ENCODE results near the gene CDK7.

CDK7 gene

DNA sequence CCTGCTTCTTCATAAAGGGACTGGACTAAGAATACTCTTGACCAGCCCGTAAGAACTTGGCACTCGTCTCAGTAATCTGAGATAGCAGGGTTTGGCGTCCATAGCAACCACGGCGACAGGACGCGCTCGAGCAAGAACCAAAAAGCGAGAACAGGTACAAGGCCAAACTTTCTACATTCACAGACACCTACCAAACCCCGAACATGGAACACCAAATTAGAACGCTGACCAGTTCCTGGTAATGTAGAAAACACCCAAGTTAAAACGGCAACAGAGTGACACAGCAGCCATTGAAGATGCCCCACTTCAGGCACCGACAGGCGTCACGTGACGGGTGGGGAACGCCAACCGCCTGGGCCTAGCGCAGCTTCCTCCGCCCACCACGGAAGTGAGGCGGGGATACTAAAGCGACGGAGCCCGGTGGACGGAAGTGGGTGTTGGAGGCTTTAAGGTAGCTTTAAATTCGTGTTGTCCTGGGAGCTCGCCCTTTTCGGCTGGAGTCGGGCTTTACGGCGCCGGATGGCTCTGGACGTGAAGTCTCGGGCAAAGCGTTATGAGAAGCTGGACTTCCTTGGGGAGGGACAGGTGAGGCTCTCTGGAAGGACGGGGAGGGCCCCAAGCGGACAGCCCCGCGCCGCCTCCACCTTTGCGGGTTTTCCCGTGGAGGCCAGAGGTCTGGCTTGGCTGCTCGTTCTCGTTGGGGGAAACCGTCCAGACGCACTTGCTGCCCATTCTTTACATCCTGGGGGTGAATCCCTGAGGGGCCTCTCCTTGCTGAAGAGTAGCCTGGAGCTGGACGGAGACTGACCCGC lies at the start of gene CDK7:
Gene CDK7 (plus strand): TSS at position 430 of the 812 bp plus-strand sequence. CDS start 90 bp downstream, at position 520.
- Histone ChIP-seq H3K4me3 (ENCODE audit: insufficient read length, low read depth) (peak within 1 kb of the TSS; percentile 93), H3K9ac (ENCODE audit: insufficient read length, low read depth) (peak within 1 kb of the TSS; percentile 94), H3K4me1 (ENCODE audit: insufficient read depth, insufficient read length) (no peaks in the 10 kb centered on the region), H3K27me3 (ENCODE audit: insufficient read depth, insufficient read length) (no peaks in the 10 kb centered on the region), H3K9me3 (ENCODE audit: insufficient read depth, low read length) (no peaks in the 10 kb centered on the region), H3K36me3 (ENCODE audit: insufficient read depth, insufficient read length, low read length) (peaks cover 22% of the 10 kb centered on the region)
- TF ChIP-seq ZNF274 (IDR thresholded peaks at IDR 0.05; ENCODE audit: low read depth, low read length) (no peak), YY1 (IDR thresholded peaks at IDR 0.05; ENCODE audit: insufficient read depth, insufficient read length) (peak; percentile 38), SUZ12 (IDR thresholded peaks at IDR 0.05; ENCODE audit: extremely low read depth, insufficient read depth, insufficient read length) (no peak)
- DNase-seq (ENCODE audit: low read depth, low spot score) = peak; percentile 74

DNA sequence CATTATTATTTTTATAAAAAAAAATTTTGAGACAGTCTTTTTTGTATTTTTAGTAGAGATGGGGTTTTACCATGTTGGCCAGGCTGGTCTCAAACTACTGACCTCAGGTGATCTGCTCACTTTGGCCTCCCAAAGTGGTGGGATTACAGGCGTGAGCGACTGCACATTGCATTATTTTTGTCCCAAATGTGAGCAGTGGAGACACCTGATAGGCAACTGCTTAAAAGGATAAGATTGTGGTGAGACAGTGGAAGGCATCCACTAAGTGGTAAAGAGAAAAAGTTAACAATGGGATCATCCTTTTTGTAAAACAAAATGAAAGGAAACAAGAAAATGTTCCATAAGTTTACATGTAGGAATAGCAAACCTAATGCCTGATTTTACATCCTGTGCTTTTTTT lies 47.3 kb upstream of the CDK7 start:
- H3K4me3 ChIP-seq (ENCODE audit: insufficient read length, low read depth) = no peak overlapping the region
- no peaks in the 10 kb centered on the region for H3K27me3 ChIP-seq (ENCODE audit: insufficient read depth, insufficient read length)
- H3K9ac ChIP-seq (ENCODE audit: insufficient read length, low read depth) = no peak overlapping the region
- H3K4me1 ChIP-seq (ENCODE audit: insufficient read depth, insufficient read length) = no peaks in the 10 kb centered on the region
- peaks cover 9% of the 10 kb centered on the region for H3K36me3 ChIP-seq (ENCODE audit: insufficient read depth, insufficient read length, low read length)
- no peak for DNase-seq (ENCODE audit: low read depth, low spot score)
- no peak for TF ChIP-seq ZNF274 (IDR thresholded peaks at IDR 0.05; ENCODE audit: low read depth, low read length)
- no peak for TF ChIP-seq SUZ12 (IDR thresholded peaks at IDR 0.05; ENCODE audit: extremely low read depth, insufficient read depth, insufficient read length)
- TF ChIP-seq YY1 (IDR thresholded peaks at IDR 0.05; ENCODE audit: insufficient read depth, insufficient read length) = no peak
- H3K9me3 ChIP-seq (ENCODE audit: insufficient read depth, low read length) = no peaks in the 10 kb centered on the region

DNA sequence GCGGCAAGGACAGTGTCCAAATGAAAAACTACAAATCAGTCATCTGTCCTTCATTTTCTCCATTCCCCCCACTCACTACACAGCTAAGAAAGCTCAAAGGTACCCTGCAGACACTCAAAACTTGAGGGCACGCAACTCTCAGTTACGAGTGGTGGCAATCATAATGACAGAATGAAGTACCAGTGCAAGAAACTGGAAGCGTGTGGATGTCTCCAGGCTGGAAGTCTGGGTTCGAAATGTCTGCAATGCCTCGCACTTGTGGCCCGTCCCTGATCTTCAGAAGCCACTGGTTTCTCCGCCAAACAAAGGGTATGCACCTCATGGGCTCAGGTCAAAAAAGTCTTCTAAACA lies 45.9 kb upstream of the CDK7 start:
- H3K9me3 ChIP-seq (ENCODE audit: insufficient read depth, low read length) = no peaks in the 10 kb centered on the region
- H3K4me1 ChIP-seq (ENCODE audit: insufficient read depth, insufficient read length) = no peaks in the 10 kb centered on the region
- no peak for DNase-seq (ENCODE audit: low read depth, low spot score)
- peak overlapping the region; percentile 93 for H3K4me3 ChIP-seq (ENCODE audit: insufficient read length, low read depth)
- peaks cover 15% of the 10 kb centered on the region for H3K36me3 ChIP-seq (ENCODE audit: insufficient read depth, insufficient read length, low read length)
- TF ChIP-seq ZNF274 (IDR thresholded peaks at IDR 0.05; ENCODE audit: low read depth, low read length) (no peak), SUZ12 (IDR thresholded peaks at IDR 0.05; ENCODE audit: extremely low read depth, insufficient read depth, insufficient read length) (no peak), YY1 (IDR thresholded peaks at IDR 0.05; ENCODE audit: insufficient read depth, insufficient read length) (no peak)
- peak overlapping the region; percentile 93 for H3K9ac ChIP-seq (ENCODE audit: insufficient read length, low read depth)
- no peaks in the 10 kb centered on the region for H3K27me3 ChIP-seq (ENCODE audit: insufficient read depth, insufficient read length)

DNA sequence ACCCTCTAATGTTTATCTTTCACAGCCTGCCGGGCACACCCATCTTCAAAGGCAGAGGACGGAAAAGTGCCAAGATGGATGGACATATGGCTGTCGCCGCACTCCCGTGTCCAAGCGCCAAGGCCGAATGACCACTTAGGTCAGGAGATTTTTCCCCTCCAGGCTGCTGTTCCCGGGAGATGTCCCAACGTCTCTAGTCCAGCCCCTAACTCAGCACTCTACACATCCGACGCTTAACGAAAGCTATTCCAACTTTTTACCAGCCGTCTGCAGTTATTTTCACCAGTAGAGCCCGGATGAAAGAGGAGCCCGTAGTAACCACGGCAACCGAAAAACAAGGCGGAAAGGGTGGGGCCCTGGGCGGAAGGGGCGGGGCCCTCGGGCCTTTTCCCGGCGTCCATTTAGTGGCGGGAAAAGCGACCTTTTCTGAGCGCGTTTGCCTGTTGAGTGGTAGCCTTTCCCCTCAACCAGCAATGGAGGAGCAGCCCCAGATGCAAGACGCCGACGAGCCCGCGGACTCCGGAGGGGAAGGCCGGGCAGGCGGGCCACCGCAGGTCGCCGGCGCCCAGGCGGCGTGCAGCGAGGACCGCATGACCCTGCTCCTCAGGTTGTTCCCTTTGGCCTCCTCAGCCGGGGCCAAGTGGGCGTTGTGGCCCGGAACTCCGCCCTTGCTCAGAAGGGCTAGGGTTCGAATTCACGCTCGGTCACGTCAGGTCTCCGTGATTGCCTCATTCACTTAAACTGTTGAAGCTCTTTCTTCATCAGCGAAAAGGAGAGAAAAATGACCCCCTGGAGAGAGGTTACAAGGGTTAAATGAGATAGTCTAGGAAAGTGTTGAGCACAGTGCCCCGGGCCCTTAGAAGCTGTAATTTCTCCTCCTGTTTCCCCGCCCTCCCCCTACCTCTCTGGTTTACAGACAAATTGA lies 45.3 kb upstream of the CDK7 start, which contains the start of gene CENPH:
Gene CENPH (plus strand): TSS at position 422 of the 925 bp plus-strand sequence. CDS start 52 bp downstream, at position 474.
- TF ChIP-seq ZNF274 (IDR thresholded peaks at IDR 0.05; ENCODE audit: low read depth, low read length) = no peak
- no peak for TF ChIP-seq SUZ12 (IDR thresholded peaks at IDR 0.05; ENCODE audit: extremely low read depth, insufficient read depth, insufficient read length)
- TF ChIP-seq YY1 (IDR thresholded peaks at IDR 0.05; ENCODE audit: insufficient read depth, insufficient read length) = no peak
- H3K9me3 ChIP-seq (ENCODE audit: insufficient read depth, low read length) = no peaks in the 10 kb centered on the region
- H3K4me3 ChIP-seq (ENCODE audit: insufficient read length, low read depth) = peak within 1 kb of the TSS; percentile 93
- H3K36me3 ChIP-seq (ENCODE audit: insufficient read depth, insufficient read length, low read length) = peaks cover 22% of the 10 kb centered on the region
- peak; percentile 66 for DNase-seq (ENCODE audit: low read depth, low spot score)
- no peaks in the 10 kb centered on the region for H3K27me3 ChIP-seq (ENCODE audit: insufficient read depth, insufficient read length)
- peaks cover 2% of the 10 kb centered on the region for H3K4me1 ChIP-seq (ENCODE audit: insufficient read depth, insufficient read length)
- H3K9ac ChIP-seq (ENCODE audit: insufficient read length, low read depth) = peak within 1 kb of the TSS; percentile 93

DNA sequence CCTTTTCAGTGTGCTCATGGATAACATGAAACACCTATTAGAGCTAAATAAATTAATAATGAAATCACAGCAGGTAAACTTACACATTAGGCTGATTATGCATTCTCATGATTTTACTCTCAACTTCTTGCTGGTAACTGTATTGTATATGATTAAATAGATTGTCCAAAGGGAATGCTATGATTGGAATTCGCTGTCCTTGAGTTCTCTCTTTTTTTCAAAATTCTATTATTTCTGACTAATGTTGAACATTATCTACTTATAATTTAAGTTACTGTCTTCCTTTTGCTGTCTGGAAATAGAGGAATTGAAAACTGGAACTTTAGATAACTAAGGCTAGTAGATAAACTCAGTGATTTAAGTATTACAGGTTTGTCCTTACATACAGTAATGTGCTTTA lies 32.2 kb upstream of the CDK7 start:
- no peak for DNase-seq (ENCODE audit: low read depth, low spot score)
- no peak overlapping the region for H3K9ac ChIP-seq (ENCODE audit: insufficient read length, low read depth)
- H3K4me1 ChIP-seq (ENCODE audit: insufficient read depth, insufficient read length) = no peaks in the 10 kb centered on the region
- TF ChIP-seq SUZ12 (IDR thresholded peaks at IDR 0.05; ENCODE audit: extremely low read depth, insufficient read depth, insufficient read length) = no peak
- no peak for TF ChIP-seq YY1 (IDR thresholded peaks at IDR 0.05; ENCODE audit: insufficient read depth, insufficient read length)
- no peak for TF ChIP-seq ZNF274 (IDR thresholded peaks at IDR 0.05; ENCODE audit: low read depth, low read length)
- H3K4me3 ChIP-seq (ENCODE audit: insufficient read length, low read depth) = no peak overlapping the region
- no peaks in the 10 kb centered on the region for H3K9me3 ChIP-seq (ENCODE audit: insufficient read depth, low read length)
- H3K36me3 ChIP-seq (ENCODE audit: insufficient read depth, insufficient read length, low read length) = peaks cover 41% of the 10 kb centered on the region
- no peaks in the 10 kb centered on the region for H3K27me3 ChIP-seq (ENCODE audit: insufficient read depth, insufficient read length)

DNA sequence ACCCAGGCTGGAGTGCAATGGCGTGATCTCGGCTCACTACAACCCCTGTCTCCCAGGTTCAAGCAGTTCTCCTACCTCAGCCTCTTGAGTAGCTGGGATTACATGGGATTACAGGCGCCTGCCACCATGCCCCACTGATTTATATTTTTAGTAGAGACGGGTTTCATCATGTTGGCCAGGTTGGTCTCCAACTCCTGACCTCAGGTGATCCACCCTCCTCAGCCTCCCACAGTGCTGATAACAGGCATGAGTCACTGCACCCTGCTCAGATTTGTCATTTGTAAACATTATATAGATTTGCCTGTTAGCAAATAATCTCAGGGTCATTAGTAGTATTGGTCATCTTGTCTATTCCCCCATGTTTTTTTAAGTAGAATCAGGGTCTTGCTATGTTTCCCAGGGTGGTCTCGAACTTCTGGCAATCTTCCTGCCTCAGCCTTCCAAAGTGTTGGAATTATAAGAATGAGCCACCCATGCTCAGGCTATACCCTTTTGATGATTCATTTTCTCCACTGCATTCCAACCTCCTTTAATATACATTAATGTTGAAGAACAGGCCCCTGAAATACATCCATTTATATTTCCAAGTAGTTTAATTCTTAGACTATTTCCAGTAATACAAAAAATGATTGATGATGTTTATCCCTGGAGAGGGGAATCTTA lies 28.0 kb upstream of the CDK7 start:
- Histone ChIP-seq H3K9me3 (ENCODE audit: insufficient read depth, low read length) (no peaks in the 10 kb centered on the region), H3K4me1 (ENCODE audit: insufficient read depth, insufficient read length) (no peaks in the 10 kb centered on the region), H3K9ac (ENCODE audit: insufficient read length, low read depth) (no peak overlapping the region), H3K27me3 (ENCODE audit: insufficient read depth, insufficient read length) (no peaks in the 10 kb centered on the region), H3K36me3 (ENCODE audit: insufficient read depth, insufficient read length, low read length) (peaks cover 39% of the 10 kb centered on the region), H3K4me3 (ENCODE audit: insufficient read length, low read depth) (no peak overlapping the region)
- no peak for DNase-seq (ENCODE audit: low read depth, low spot score)
- TF ChIP-seq YY1 (IDR thresholded peaks at IDR 0.05; ENCODE audit: insufficient read depth, insufficient read length) = no peak
- TF ChIP-seq SUZ12 (IDR thresholded peaks at IDR 0.05; ENCODE audit: extremely low read depth, insufficient read depth, insufficient read length) = no peak
